Measurements from ENCODE around the gene PKDCC.

Gene PKDCC

DNA sequence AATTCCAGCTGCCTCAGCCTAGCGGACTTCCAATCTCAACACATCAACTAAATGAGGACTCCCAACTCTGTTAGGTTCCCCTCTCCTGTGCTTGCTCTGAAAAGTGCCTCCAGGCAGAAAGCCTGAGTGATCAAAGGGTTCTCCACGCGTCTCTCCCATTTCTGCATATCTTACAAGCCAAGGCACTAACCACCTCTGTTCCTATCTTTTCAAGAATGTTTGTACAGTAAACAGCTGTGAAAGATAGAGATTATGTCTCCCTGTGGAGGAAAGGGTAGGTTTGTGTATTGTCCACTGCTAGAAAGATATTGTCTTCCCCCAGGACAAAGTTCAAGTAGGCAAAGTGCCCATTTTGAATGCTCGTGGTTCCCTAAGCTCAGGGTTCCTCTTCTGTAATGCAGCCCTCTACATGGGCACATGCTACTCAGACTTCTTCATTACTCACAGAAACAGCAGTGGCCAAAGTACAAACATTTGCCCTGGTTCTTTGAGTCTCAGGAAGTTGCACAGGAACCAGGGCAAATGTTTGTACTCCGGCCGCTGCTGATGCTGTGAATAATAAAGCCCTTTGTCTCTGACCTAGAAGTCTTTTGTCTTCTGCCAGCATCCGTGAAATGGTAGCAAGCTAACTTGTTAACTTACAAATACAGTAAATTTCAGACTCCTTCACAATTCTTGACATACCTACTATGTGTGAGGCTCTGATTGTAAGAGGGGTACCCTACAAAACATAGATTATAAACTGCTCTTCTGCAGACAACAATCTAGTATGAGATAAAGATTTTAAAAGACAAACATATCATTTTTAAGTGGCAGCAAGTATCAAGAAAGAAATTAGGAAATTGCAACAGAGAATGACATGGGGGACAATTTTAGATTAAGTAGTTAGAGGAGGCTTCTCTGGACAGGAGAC is 44.5 kb downstream of the PKDCC start:
- DNase-seq = no peak

DNA sequence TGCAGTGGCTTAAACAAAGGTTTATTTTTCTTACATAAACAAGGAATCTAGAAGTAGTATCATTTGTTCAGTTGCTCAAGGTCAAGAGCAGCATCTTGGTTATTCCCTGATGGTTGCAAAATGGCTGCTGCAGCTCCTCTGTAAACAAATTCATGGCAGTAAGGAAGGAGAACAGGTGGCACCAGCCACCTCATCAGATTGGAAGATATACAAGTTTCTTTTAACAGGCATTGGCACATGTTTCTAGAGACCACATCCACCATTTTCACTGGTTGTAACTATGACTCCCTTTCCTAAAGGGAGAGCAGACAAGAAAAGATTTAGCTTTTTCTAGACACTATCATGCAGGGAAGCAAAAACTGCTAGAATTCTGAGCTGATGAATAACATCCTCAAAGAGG is 46.3 kb downstream of the PKDCC start:
- no peak for DNase-seq

DNA sequence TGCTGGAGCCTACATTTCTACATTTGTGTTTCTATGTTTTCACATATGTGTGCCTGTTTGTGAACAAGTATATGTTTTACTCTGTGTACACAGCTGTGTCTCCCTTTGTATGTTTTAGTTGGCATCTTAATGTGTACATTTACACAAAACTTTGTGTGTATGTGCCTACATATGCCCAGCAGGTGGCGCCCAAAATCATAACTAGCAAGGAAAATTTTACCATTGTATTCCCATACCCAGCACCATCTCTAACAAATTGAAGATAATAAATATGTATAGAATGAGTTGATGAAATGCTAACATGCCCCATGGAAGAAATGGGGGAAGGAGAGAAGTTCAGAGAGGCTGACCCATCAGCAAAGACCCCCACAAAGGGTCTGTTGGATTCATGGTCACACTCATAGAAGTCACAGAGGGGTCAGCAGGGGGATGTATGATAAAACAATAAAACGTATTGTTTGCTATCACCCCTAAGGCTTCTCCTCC is 48.1 kb downstream of the PKDCC start:
- DNase-seq = peak; percentile 70

DNA sequence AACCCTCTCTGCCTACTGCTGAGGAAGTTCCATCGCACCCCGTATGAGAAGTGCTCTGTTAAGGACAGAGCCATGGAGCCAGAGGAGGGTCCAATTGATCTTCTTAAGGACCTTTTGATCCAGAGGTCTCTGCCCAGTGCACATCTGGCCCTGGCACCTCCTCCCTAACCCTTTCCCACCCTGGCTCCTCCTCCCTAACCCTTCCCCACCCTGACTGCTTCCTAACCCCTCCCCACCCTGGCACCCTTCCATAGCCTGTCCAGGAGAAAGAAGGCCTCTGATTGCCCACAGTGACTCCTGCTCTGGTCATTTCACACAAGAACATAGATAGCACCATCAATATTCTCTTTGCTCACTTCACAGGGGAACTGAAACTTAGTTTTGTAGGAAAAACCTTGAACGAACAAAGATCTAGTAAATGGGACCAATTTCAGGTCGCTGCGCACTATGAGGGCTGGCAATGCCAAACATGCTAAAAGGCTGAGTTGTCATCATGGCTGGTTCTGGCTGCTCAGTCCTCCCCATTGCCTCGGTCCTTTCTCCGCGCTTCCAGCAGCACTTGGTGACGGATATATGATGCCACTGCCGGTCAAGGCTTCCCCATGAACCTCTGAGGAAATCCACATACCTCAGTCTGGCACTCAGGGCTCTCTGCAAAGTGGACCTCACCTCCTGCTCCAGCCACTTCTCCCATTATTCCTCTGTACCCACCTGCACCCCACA is 49.2 kb downstream of the PKDCC start:
- DNase-seq = no peak

DNA sequence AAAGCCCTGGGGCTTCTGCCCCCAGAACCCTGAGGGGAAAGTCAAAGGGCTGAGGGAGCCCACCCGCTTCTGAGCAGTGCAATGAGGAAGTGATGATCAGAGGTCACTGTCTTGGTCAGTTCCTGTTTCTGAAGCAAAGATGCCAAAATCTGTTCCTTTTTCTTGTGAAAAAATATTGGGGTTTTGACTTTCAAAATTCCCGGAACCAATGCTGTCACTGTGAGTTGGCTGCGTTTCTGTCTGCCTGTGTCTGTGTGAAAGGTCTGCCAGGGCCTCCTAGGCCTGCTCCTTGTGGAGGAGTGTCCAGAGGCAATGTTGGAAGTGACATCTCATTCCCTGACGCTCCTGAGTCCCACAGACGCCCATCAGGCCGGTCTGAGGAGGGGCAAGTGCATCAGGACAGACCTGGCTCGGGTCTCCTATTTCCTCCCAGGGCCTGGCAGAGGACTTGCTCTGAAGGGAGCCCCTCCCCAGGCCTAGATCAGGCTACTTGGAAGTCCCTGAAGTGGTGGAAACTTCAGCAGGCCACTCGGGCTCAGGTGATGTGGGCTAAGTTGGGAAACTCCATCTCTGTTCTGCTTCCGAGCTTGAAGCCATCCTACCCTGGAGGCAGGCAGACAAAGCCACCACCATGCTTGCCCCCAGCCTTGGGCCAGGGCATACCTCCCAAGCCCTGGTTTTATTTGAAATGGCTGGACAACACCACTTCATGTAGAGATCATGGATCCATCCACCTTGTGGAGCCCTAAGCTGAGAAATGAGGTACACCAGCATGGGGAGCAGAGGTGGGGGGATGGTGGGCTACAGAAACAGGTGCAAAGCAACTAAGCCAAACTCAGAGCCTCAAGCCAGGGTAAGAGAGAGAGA is 51.0 kb downstream of the PKDCC start:
- DNase-seq = no peak

DNA sequence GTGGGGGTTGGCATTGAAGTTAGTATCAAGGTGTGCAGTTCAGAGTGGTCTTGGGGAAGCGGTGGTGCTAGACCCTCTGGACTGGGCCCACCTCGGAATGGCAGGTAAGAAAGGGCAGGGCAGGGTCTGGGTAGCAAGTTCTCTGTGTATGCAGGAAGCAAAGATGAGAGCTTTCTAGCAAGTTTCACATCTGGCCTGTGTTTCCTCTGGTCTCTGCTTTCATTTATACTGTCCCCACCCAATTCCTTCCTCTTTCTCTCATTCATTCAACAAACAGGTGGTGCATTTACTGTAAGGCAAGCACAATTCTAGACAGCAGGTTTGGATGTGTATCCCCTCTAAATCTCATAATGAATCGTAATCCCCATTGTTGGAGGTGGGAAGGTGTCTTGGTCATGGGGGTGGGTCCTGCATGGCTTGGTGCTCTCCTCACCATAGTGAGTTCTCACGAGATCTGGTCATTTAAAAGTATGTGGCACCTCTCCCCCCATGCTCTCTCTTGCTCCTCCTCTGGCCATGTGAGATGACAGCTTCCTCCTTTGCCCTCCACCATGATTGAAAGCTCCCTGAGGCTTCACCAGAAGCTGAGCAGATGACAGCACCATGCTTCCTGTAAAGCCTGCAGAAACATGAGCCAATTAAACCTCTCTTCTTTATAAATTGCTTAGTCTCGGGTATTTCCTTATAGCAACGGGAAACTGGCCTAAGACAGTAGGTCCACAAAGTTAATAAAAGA is 51.8 kb downstream of the PKDCC start:
- DNase-seq = no peak

GRCh38 chr2:42100683-42101205 is 52.9 kb downstream of the PKDCC start:
- no peak for DNase-seq

- DNase-seq = peak; percentile 54
Observed at GRCh38 chr2:42101206-42102023, 53.6 kb downstream of the PKDCC start.

DNA sequence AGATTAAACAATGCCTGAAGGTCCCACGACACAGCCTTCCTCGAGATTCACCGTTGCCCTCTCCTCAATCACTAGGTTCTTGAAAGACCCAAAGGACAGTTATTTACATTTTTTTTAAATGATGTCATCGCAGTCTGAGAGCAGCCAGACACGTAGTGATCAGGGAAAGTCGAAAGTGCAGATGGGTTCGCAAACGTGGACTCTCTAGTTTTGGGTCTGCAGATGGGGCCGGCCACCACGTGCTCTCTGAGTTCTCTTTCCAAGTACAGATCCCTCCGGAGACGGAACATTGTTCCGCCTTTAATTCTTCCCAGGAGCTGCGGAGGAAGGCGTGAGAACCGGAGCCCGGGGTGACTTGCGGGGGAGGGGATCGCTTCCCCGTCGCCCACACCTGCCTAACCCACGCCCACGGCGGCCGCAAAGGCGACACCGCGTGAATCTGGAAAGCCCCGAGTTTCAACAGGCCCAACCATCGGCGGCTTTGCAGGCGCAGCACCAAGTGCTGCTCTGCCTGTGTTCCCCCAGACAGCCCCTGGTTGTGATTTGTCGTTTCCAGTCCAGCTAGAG is 54.3 kb downstream of the PKDCC start:
- peak; percentile 81 for DNase-seq

- no peak for DNase-seq
Observed at GRCh38 chr2:42102591-42103450, 55.0 kb downstream of the PKDCC start.

DNA sequence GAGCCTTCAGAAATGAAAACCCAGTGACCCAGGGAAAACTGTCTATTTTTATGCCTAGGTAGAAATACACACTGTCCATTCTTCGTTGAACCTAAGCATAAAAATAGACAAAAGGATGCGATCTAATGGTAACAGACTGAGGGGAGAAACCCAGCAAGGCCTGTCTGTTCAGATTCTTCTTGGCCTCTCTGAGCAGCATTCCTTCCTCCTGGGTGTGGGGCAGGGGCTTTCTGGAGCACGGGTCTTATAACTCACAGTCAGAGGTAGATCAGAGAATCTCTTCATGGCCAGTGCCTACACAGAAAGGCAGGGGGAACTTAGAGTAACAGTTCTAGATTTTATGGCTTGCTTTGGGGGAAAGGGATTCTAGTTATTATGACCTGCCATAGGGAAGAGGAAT is 56.0 kb downstream of the PKDCC start:
- DNase-seq = no peak

DNA sequence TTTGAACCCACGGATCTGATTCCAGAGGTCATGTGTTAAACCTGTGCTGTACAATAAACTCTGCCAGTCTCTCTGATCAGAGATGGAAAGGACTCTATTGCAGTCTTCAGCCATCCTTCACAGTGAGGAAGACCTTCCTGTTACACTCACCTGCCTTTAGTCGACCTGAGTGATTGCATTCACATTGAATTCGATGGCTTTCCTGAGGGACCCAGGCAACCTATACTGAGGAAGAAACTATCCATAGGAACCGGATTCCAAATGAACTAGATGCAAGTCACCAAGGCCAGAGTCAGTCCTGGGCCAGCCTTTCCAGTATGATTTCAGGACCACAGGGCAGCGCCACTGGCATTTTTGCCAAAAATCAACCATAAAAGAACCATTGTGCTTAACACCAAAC is 56.8 kb downstream of the PKDCC start:
- DNase-seq = no peak

GRCh38 chr2:42105330-42106256 is 57.8 kb downstream of the PKDCC start:
- peak; percentile 47 for DNase-seq

DNA sequence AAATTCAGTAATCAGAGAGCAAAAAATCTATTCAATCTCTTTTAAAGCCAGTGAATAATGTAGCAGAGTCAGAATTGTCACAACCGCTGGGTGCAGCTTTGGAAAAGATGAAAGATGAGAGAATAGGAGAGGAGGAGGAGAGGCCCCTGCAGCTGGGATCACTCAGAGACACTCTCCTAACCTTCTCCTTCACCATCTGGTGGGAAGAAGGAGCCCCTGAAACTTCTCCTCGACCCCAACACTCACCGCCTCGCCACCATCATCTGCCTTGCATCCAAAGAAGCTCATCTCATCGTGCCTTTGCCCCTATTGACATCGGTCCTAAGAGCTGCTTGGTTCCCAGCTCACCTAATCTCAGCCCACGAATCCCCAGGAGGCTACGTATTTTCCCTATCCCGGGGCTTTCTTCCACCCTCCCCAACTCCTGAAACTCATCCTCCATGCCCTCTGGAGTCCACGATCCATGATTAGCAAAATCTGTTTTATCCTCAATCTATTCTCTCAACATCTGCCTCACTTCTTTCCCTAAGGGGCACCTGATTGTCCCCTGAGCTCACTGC is 58.5 kb downstream of the PKDCC start:
- DNase-seq = no peak

GRCh38 chr2:42107249-42108042 is 59.6 kb downstream of the PKDCC start:
- no peak for DNase-seq
